Renal cortex interstitium (tissue), 15 donors: ENCODE data around the gene KDM3A. TPM values are rescaled to one million over a fixed set of nuclear protein-coding genes. Genes with fewer than 3 reads are reported as not detected.
A peak's percentile ranks its signal among the peaks of the same experiment; 100 is the strongest.

Experiments
- DNase-seq, 11 donors: peaks; one replicate each; pipeline ENCODE4 v3.0.0-alpha.2; 2013; ENCODE audit warnings: low read depth in 9 of 11, low spot score in 4 of 11; ENCODE audit errors: extremely low read depth in 1 of 11
- long read RNA-seq, 16 experiments: transcript quantifications; one replicate each; lab custom pipeline, GENCODE V29; 2026
- polyA plus RNA-seq, 3 donors: library from polyadenylated mRNA; unstranded; fragments of 120-200 nt; gene quantifications; one replicate each; pipeline ENCODE4 v1.2.1, GENCODE V29; 2013; ENCODE audit not compliant: insufficient read length in 3 of 3

Gene KDM3A
- polyA plus RNA-seq: 10 to 100 TPM; 57.7 to 81.9 (median 64.8) TPM
- long read RNA-seq, donor 1, full-length matches to known transcripts: 3 of 20 reads
- long read RNA-seq, donor 1, partial matches to known transcripts: 17 of 20 reads
- long read RNA-seq, donor 1, other reads (novel, unspliced or antisense): 0 of 20 reads
- long read RNA-seq, donor 2, full-length matches to known transcripts: 2 of 2 reads
- long read RNA-seq, donor 2, partial matches to known transcripts: 0 of 2 reads
- long read RNA-seq, donor 2, other reads (novel, unspliced or antisense): 0 of 2 reads
- long read RNA-seq, donor 3, partial matches to known transcripts: 0 of 1 reads
- long read RNA-seq, donor 3, other reads (novel, unspliced or antisense): 0 of 1 reads
- long read RNA-seq, donor 4, full-length matches to known transcripts: 4 of 10 reads
- long read RNA-seq, donor 4, partial matches to known transcripts: 6 of 10 reads
- long read RNA-seq, donor 4, other reads (novel, unspliced or antisense): 0 of 10 reads
- long read RNA-seq, donor 5: 0 reads
- long read RNA-seq, donor 6, partial matches to known transcripts: 122 of 127 reads
- long read RNA-seq, donor 6, other reads (novel, unspliced or antisense): 5 of 127 reads
- long read RNA-seq, donor 7, partial matches to known transcripts: 22 of 23 reads
- long read RNA-seq, donor 7, other reads (novel, unspliced or antisense): 0 of 23 reads
- long read RNA-seq, donor 8, full-length matches to known transcripts: 2 of 21 reads
- long read RNA-seq, donor 8, partial matches to known transcripts: 19 of 21 reads
- long read RNA-seq, donor 8, other reads (novel, unspliced or antisense): 0 of 21 reads
- long read RNA-seq, donor 9, full-length matches to known transcripts: 2 of 7 reads
- long read RNA-seq, donor 9, partial matches to known transcripts: 5 of 7 reads
- long read RNA-seq, donor 9, other reads (novel, unspliced or antisense): 0 of 7 reads
- long read RNA-seq, donor 10, full-length matches to known transcripts: 3 of 19 reads
- long read RNA-seq, donor 10, partial matches to known transcripts: 16 of 19 reads
- long read RNA-seq, donor 10, other reads (novel, unspliced or antisense): 0 of 19 reads
- long read RNA-seq, donor 11, full-length matches to known transcripts: 2 of 8 reads
- long read RNA-seq, donor 11, partial matches to known transcripts: 6 of 8 reads
- long read RNA-seq, donor 11, other reads (novel, unspliced or antisense): 0 of 8 reads
- long read RNA-seq, donor 12, partial matches to known transcripts: 0 of 1 reads
- long read RNA-seq, donor 12, other reads (novel, unspliced or antisense): 0 of 1 reads
- long read RNA-seq, donor 13, full-length matches to known transcripts: 3 of 23 reads
- long read RNA-seq, donor 13, partial matches to known transcripts: 20 of 23 reads
- long read RNA-seq, donor 13, other reads (novel, unspliced or antisense): 0 of 23 reads
- long read RNA-seq, donor 14, full-length matches to known transcripts: 2 of 7 reads
- long read RNA-seq, donor 14, partial matches to known transcripts: 5 of 7 reads
- long read RNA-seq, donor 14, other reads (novel, unspliced or antisense): 0 of 7 reads
- long read RNA-seq, donor 15: 0 reads
- long read RNA-seq, donor 16, full-length matches to known transcripts: 7 of 372 reads
- long read RNA-seq, donor 16, partial matches to known transcripts: 325 of 372 reads
- long read RNA-seq, donor 16, other reads (novel, unspliced or antisense): 40 of 372 reads

- peak; percentile 98 to 100 (median 99) for DNase-seq
These were observed at the start of gene KDM3A for GRCh38 chr2:86440631-86441391. Gene KDM3A (plus strand): TSS chr2:86441371. CDS start chr2:86442048, 677 bp downstream.

GRCh38 chr2:86392873-86393518 is 48.2 kb upstream of the KDM3A start:
- no peak for DNase-seq

GRCh38 chr2:86393521-86394491 is 47.4 kb upstream of the KDM3A start:
- no peak for DNase-seq

GRCh38 chr2:86396291-86396785 is 44.8 kb upstream of the KDM3A start:
- DNase-seq: peak in 1 of 11 donors; percentile 9

GRCh38 chr2:86397986-86398385 is 43.2 kb upstream of the KDM3A start:
- no peak for DNase-seq

- DNase-seq: no peak
These were observed 42.4 kb upstream of the KDM3A start for GRCh38 chr2:86398500-86399474.

GRCh38 chr2:86400321-86400720 is 40.9 kb upstream of the KDM3A start:
- no peak for DNase-seq

GRCh38 chr2:86410581-86410980 is 30.6 kb upstream of the KDM3A start:
- DNase-seq: no peak

GRCh38 chr2:86411396-86411795 is 29.8 kb upstream of the KDM3A start:
- no peak for DNase-seq

GRCh38 chr2:86412007-86412406 is 29.2 kb upstream of the KDM3A start:
- no peak for DNase-seq

- DNase-seq: peak; percentile 22 to 65 (median 52)
These were observed 27.7 kb upstream of the KDM3A start for GRCh38 chr2:86413296-86414094.

GRCh38 chr2:86414996-86415395 is 26.2 kb upstream of the KDM3A start:
- DNase-seq: no peak

- no peak for DNase-seq
These were observed 25.0 kb upstream of the KDM3A start for GRCh38 chr2:86416146-86416545.

GRCh38 chr2:86417961-86418360 is 23.2 kb upstream of the KDM3A start:
- no peak for DNase-seq
